HG03108 (cell line): ENCODE measurements around the gene SYNGR3.

Source experiments
- ATAC-seq: cut with Tn5 transposase; IDR thresholded peaks from one replicate; pipeline ENCODE4 v1.9.1; 2021; ENCODE audit warnings: moderate library complexity; ENCODE audit not compliant: unreplicated experiment

Gene SYNGR3

GRCh38 chr16:1991135-1991551 is 1.4 kb downstream of the SYNGR3 start:
- ATAC-seq = no peak

GRCh38 chr16:1991588-1991947 is 1.8 kb downstream of the SYNGR3 start:
- ATAC-seq = no peak

GRCh38 chr16:1991948-1992703 is 2.4 kb downstream of the SYNGR3 start:
- peak; percentile 42 for ATAC-seq

DNA sequence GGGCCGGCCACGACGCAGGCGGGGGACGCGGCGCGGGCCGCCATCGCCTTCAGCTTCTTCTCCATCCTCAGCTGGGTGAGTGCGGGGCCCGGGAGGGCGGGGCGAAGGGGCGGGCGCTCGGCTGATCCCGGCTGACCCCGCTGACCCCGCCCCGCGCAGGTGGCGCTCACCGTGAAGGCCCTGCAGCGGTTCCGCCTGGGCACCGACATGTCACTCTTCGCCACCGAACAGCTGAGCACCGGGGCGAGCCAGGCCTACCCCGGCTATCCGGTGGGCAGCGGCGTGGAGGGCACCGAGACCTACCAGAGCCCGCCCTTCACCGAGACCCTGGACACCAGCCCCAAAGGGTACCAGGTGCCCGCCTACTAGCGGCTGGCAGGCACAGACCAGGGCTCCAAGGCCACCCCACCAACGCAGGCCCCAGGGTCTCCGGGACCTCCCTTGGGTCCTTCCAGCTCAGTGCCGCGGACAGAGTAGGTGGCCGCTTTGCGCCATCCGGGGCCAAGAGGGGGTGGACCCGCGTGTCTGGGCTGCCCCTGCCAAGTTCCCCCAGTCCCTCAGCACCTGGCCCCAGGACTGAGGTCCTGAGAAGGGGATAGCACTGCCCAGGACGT is 3.0 kb downstream of the SYNGR3 start:
- no peak for ATAC-seq

DNA sequence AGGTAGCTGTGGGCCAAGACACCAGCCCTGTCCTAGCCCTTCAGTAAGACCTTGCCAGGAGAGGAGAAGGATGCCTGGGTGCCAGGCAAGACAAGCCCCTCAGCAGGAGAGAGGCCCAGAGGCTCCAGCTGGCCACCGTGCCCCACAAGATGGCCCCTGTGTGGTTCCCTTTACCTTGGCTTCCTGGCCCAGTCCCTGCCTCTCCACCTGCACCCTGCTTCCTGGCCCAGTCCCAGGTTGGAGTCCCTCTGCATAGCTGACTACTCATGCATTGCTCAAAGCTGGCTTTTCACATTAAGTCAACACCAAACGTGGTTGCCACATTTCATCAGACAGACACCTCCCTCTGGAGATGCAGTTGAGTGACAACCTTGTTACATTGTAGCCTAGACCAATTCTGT is 4.0 kb downstream of the SYNGR3 start:
- no peak for ATAC-seq

- no peak for ATAC-seq
Observed at GRCh38 chr16:1997494-1998359, 8.0 kb downstream of the SYNGR3 start.

GRCh38 chr16:1998360-1998835 is 8.6 kb downstream of the SYNGR3 start:
- ATAC-seq = no peak

DNA sequence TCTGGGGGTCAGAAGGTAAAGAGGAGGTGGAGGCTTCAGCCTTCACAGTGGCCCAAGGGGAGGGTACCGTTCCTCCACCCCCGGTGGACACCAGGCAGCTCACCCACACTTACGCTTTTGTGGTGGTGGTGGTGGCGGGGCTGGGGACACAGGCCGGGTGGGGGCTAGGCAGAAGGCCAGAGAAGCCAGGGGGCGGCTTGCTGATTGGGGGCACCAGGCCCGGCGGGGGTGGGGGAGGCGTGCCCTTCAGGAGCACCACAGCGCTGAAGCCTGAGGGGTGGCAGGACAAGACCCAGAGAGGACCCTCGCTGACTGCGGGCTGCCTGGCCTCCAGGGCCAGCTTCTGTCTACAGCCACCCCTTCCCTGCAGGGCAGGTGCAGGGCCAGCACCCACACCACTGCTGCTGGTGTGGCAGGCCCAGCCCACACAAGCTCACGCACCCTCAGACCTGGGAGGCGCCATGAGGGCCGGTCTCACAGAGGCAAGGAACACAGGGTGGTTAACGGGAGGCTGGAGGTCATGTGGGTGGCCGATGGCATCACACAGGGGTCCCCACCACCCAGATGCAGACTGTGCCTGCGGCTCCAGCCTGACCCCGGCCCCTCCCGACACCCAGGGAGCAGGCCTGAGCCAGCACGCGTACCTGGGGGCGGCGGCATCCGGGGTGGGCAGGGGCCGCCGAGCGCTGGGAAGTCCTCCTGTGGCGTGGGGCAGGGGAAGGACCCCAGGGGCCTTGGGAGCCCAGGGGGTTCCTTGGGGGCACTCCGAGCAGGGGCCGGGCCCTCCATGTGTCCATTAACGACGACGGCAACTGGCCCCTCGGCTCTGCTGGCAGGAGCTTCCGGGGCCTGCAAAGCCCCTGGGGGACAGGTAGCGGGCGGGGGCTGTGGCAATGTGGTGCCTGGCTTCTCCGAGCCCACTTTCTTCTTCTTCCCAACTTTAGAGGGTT is 9.4 kb downstream of the SYNGR3 start:
- no peak for ATAC-seq

- no peak for ATAC-seq
Observed at GRCh38 chr16:1999866-2000514, 10.2 kb downstream of the SYNGR3 start.

GRCh38 chr16:2001035-2001434 is 11.3 kb downstream of the SYNGR3 start:
- no peak for ATAC-seq

GRCh38 chr16:2001456-2002355 is 11.9 kb downstream of the SYNGR3 start:
- ATAC-seq = no peak

DNA sequence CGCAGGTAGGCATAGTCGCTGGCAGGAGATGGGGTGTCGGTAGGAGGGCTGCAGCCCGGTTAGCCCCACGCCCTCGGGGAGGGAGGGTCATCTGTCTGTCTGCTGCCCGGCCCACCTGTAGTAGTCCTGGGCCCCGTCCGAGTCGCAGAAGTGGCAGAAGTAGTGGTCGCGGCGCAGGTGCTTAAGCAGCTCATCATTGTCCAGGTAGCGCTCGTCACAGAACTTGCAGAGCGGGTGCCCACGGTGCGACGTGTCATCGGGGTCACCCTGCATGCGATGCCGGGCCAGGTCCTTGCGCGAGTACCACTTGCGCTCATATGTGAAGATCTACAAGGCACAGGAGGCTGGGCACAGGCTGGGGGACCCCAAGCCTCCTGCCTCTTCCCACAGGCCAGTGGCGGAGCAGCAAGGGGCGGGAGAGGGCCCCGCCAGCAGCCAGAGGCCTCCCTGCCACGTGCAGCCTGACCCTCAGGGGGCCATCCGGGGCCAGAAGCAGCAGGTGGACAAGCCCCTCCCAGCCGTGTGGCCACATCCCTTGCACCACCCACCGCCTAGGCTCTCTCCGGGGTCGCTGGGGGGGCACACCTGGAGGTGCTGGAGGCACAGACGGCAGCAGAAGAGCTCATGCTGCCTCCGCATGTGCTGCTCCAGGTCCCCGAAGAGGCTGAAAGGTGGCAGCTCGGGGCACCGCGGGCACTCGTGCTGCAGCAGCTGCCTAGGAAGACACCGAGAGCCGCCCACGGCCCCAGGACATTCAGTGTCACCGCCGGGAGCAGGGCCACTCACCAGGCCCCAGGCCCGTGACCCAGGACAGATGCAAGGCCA is 12.8 kb downstream of the SYNGR3 start:
- ATAC-seq = no peak

- no peak for ATAC-seq
Observed at GRCh38 chr16:2003231-2003826, 13.6 kb downstream of the SYNGR3 start.

DNA sequence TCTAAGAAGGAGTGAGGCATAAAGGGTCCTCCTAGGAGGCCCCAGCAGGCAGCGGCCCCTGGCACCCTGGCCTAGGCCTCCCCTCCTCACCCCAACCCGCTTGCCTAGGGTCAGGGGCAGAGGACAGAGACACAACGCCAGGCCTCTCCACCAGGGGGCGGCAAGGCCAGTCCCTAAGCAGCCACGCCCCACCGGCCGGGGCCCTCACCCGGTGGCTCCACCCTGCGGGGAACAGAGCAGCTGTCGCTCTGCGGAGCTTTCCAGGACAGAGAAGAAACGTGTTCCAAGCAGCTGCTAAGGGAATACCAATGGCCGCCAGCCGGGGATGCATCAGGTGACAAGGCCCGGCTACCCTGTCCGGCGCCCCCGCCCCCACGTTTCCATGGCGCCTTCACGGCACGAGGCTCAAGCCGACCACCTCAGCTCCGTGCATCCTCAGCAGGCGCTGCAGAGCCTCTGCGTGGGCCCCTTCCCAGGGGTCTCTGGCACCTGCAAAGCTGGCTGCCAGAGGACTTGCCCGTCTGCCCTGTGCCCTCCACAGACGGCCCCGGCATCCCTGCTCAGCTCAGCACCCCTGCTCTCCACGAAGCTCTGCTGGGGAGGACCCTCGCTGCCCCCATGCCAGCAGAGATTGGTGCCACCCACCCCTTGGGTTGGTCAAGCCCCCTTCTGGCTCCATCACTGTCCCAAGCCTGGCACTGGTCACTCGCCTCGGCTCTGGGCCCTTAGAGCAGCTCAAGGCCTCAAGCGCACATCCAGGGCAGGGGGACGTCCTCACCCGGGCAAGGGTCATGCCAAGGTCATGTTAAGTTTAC is 14.3 kb downstream of the SYNGR3 start:
- ATAC-seq = peak; percentile 58

DNA sequence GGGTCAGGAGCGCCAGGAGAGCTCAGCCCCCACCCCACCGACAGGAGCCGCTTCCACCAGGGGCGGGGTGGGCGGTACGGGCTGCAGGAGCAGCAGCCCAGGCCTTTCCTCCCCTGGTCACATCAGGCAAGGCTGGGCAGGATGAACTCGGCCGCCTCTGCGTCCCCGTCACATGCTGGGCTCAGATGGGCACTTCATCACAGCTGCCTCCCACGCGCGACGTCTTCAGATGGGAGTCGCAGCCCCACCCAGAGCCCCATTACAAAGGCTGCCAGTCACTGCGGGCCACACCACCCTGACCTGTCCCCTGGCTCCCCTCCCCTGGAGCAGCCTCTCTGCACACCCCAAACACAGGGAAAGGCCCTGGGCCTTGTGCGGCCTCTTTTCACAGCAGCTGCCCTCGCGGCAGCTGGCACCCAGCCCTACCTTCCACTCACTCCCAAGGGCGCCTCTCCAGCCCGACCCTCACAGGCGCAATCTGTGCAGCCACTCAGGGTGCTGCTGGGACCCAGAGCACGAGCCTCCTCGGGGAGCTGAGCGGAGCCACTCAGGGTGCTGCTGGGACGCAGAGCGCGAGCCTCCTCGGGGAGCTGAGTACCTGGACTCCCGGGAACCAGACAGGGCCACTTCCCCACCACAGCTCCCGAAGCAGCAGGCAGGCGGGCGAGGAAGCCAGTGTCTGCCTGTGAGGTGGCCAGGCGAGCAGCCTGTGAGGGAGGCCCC is 15.2 kb downstream of the SYNGR3 start:
- no peak for ATAC-seq

- ATAC-seq = no peak
Observed at GRCh38 chr16:2005646-2006045, 15.9 kb downstream of the SYNGR3 start.
